ENCODE data around the gene PSG7.
"Not testable (repeated sequence)": the region's sequence is repeated elsewhere in the genome, so short reads cannot be mapped to it uniquely, and the experiment has no call there.

PSG7 gene

GRCh38 chr19:42937107-42937506 lies at the start of gene PSG7:
TSS of gene PSG7 (minus strand) at chr19:42937207. CDS start at chr19:42937076, 131 bp downstream.
- not testable (repeated sequence) for DNase-seq (ENCODE audit: low read depth in 2 of 2)

- DNase-seq (ENCODE audit: low read depth in 2 of 2) = no peak
Measured at GRCh38 chr19:42985588-42985987, 48.6 kb upstream of the PSG7 start.

- DNase-seq (ENCODE audit: low read depth in 2 of 2) = not testable (repeated sequence)
Measured at GRCh38 chr19:42982111-42982510, 45.1 kb upstream of the PSG7 start.

- DNase-seq (ENCODE audit: low read depth in 2 of 2) = not testable (repeated sequence)
Measured at GRCh38 chr19:42971451-42971850, 34.4 kb upstream of the PSG7 start.

GRCh38 chr19:42965176-42965575 lies 28.2 kb upstream of the PSG7 start:
- no peak for DNase-seq (ENCODE audit: low read depth in 2 of 2)

GRCh38 chr19:42961119-42961518 lies 24.1 kb upstream of the PSG7 start:
- no peak for DNase-seq (ENCODE audit: low read depth in 2 of 2)

GRCh38 chr19:42952126-42952525 lies 15.1 kb upstream of the PSG7 start:
- DNase-seq (ENCODE audit: low read depth in 2 of 2) = not testable (repeated sequence)

- not testable (repeated sequence) for DNase-seq (ENCODE audit: low read depth in 2 of 2)
Measured at GRCh38 chr19:42951476-42951875, 14.5 kb upstream of the PSG7 start.

GRCh38 chr19:42942187-42942789 lies 5.3 kb upstream of the PSG7 start:
- DNase-seq (ENCODE audit: low read depth in 2 of 2) = no peak

- not testable (repeated sequence) for DNase-seq (ENCODE audit: low read depth in 2 of 2)
Measured at GRCh38 chr19:42934726-42935125, 2.3 kb downstream of the PSG7 start.

- not testable (repeated sequence) for DNase-seq (ENCODE audit: low read depth in 2 of 2)
Measured at GRCh38 chr19:42934183-42934582, 2.8 kb downstream of the PSG7 start.

- not testable (repeated sequence) for DNase-seq (ENCODE audit: low read depth in 2 of 2)
Measured at GRCh38 chr19:42933412-42933811, 3.6 kb downstream of the PSG7 start.

GRCh38 chr19:42932485-42933101 lies 4.4 kb downstream of the PSG7 start:
- DNase-seq (ENCODE audit: low read depth in 2 of 2) = not testable (repeated sequence)

- DNase-seq (ENCODE audit: low read depth in 2 of 2) = not testable (repeated sequence)
Measured at GRCh38 chr19:42930214-42930613, 6.8 kb downstream of the PSG7 start.

- DNase-seq (ENCODE audit: low read depth in 2 of 2) = no peak
Measured at GRCh38 chr19:42928896-42929295, 8.1 kb downstream of the PSG7 start.

- DNase-seq (ENCODE audit: low read depth in 2 of 2) = no peak
Measured at GRCh38 chr19:42926781-42927180, 10.2 kb downstream of the PSG7 start.

GRCh38 chr19:42923106-42923505 lies 13.9 kb downstream of the PSG7 start:
- not testable (repeated sequence) for DNase-seq (ENCODE audit: low read depth in 2 of 2)

GRCh38 chr19:42920971-42921370 lies 16.0 kb downstream of the PSG7 start:
- DNase-seq (ENCODE audit: low read depth in 2 of 2) = not testable (repeated sequence)

- DNase-seq (ENCODE audit: low read depth in 2 of 2) = no peak
Measured at GRCh38 chr19:42919757-42920079, 17.3 kb downstream of the PSG7 start.

- not testable (repeated sequence) for DNase-seq (ENCODE audit: low read depth in 2 of 2)
Measured at GRCh38 chr19:42919070-42919756, 17.8 kb downstream of the PSG7 start.

- not testable (repeated sequence) for DNase-seq (ENCODE audit: low read depth in 2 of 2)
Measured at GRCh38 chr19:42918377-42919069, 18.5 kb downstream of the PSG7 start.

GRCh38 chr19:42917634-42918033 lies 19.4 kb downstream of the PSG7 start, which contains the start of gene PSG6:
TSS of gene PSG6 (minus strand) at chr19:42917894. CDS start at chr19:42917792, 102 bp downstream.
- not testable (repeated sequence) for DNase-seq (ENCODE audit: low read depth in 2 of 2)
